HUES6 (cell line): Measurements from ENCODE around the gene ZHX3.
"Not testable (repeated sequence)": the region's sequence is repeated elsewhere in the genome, so short reads cannot be mapped to it uniquely, and the experiment has no call there.

Source experiments
- H3K27ac ChIP-seq: 2 replicates; pipeline ENCODE4 v1.7.0; 2013; ENCODE audit warnings: low read depth, mild to moderate bottlenecking, low read length, inconsistent platforms
- H3K27me3 ChIP-seq: 2 replicates; pipeline ENCODE4 v1.6.1; 2013; ENCODE audit warnings: low read length; ENCODE audit not compliant: control insufficient read depth, insufficient read depth
- H3K36me3 ChIP-seq: 2 replicates; pipeline ENCODE4 v1.6.1; 2013; ENCODE audit warnings: low read length; ENCODE audit not compliant: control insufficient read depth, insufficient read depth
- H3K4me1 ChIP-seq: 2 replicates; pipeline ENCODE4 v1.6.1; 2013; ENCODE audit warnings: low read length; ENCODE audit not compliant: control insufficient read depth, insufficient read depth
- H3K4me3 ChIP-seq: 2 replicates; pipeline ENCODE4 v1.5.1; 2013; ENCODE audit warnings: low read depth, low read length
- H3K9ac ChIP-seq: one replicate; pipeline ENCODE4 v1.6.1; 2013; ENCODE audit warnings: mild to moderate bottlenecking, low read length
- H3K9me3 ChIP-seq: 2 replicates; pipeline ENCODE4 v1.6.1; 2013; ENCODE audit warnings: low read depth, low read length; ENCODE audit not compliant: control insufficient read depth, insufficient read depth

The ZHX3 gene

DNA sequence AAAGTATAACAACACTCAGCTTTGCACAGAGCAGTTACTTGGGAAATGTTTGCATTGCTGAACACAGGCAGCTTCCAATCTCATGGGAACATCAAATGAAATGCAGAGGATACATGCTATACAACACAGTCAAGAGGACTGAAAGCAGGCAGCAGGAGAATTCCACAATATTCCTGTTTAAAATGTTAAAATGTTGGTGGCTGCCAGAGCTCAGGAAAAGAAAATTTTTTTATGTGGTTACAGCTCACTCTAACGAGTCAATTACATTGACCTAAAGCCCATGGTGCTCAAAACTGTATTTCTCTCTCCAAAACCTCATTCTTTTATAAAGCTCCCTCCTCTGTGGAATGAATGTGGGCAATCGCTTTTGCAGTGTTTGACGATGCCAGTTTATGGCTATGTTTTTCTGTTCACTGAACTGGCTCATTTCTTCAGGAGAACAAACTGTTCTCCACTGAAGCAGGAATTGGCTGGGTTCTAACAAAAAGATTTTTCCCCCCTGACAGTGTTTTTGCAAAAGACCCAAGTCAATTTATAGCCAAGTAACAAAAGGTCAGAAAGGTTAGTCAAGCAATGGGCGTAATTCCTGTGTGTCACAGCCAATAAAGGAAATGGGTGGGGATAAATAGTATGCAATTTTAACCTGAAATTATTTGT, 69.0 kb downstream of the ZHX3 start:
- no peak overlapping the region for H3K27ac ChIP-seq

GRCh38 chr20:41247523-41248367, 69.8 kb downstream of the ZHX3 start:
- no peak overlapping the region for H3K4me3 ChIP-seq
- H3K4me1 ChIP-seq = peaks cover 15% of the 10 kb centered on the region
- H3K36me3 ChIP-seq = no peaks in the 10 kb centered on the region
- H3K9ac ChIP-seq = no peak overlapping the region
- no peak overlapping the region for H3K27ac ChIP-seq
- H3K9me3 ChIP-seq = no peaks in the 10 kb centered on the region
- no peaks in the 10 kb centered on the region; the same call in 1 of the 2 replicates for H3K27me3 ChIP-seq

More for the DNA sequence above, 69.0 kb downstream of the ZHX3 start:
- Histone ChIP-seq H3K9ac (no peak overlapping the region), H3K36me3 (no peaks in the 10 kb centered on the region), H3K4me3 (no peak overlapping the region), H3K27me3 (no peaks in the 10 kb centered on the region; the same call in 1 of the 2 replicates), H3K4me1 (peaks cover 15% of the 10 kb centered on the region), H3K9me3 (no peaks in the 10 kb centered on the region)

DNA sequence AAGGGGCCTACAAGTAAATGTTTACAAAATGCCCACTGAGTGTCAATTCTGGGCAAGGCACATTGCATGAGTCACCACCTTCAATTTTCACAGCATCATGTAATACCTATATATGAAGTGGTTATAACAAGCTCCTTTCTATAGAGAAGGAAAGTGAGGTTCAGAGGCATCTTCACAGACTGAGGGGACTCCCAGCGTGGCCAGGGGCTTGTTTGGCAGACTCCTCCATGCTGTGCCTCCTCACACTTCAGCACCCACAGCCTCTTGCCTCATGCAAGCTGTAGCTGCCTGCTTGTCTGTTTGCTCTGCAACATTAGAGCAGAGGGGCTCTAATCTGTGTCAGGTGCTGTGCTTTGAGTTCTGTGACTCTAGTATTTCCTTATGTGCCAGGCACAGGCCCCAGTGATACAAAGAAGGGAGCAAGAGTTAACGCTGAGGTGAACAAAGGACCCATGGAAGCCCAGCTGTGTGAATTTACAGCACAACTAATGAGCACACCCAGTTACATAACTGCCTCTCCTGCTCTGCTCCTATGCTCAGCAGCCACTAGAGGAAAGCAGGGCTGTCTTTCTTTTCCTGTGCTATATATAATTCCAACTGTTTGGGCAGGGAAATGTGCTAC, 72.3 kb downstream of the ZHX3 start:
- Histone ChIP-seq H3K36me3 (no peaks in the 10 kb centered on the region), H3K9ac (no peak overlapping the region), H3K4me1 (peaks cover 15% of the 10 kb centered on the region), H3K9me3 (no peaks in the 10 kb centered on the region), H3K27ac (no peak overlapping the region), H3K4me3 (no peak overlapping the region), H3K27me3 (no peaks in the 10 kb centered on the region; the same call in 1 of the 2 replicates)

DNA sequence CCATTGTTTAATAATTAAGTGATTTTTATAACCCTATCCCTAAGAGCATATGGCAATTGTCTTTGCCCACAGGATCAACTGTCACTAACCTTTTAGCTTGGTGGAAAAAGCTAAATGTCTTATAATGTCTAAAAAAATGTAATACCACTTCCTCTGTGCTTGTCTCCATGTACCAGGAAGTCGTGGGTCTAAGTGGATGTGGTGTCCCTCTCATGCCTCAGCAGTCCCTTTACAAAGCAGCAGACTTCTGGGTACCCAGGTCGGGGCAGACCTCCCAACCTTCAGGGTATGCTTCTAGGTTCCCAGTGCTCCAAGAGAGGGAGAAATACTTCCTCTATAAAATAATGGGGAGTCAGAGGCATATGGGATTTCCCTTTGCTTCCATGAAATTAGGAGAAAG, 74.7 kb downstream of the ZHX3 start:
- Histone ChIP-seq H3K4me3 (no peak overlapping the region), H3K9ac (no peak overlapping the region), H3K36me3 (no peaks in the 10 kb centered on the region), H3K27me3 (no peaks in the 10 kb centered on the region; the same call in 1 of the 2 replicates), H3K27ac (no peak overlapping the region), H3K4me1 (peaks cover 12% of the 10 kb centered on the region), H3K9me3 (no peaks in the 10 kb centered on the region)

DNA sequence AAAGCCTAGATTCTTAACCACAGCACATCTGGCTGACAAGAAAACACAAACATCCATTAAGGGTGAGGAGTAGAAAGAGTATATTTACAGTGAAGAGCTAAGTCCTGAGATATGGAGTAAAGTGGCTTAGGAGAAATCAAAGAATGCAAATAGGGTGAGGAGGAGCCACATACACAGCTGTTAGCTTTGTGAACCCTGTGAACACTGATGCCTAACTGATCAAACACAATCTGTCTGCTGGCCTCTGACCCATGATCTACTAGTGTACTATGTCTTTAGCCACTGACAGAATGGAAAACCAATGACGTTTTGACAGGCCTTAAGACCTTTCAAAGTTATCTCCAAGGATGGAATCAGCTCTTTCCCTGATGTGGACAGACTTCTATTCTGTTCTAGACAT, 75.2 kb downstream of the ZHX3 start:
- Histone ChIP-seq H3K9me3 (no peaks in the 10 kb centered on the region), H3K27ac (no peak overlapping the region), H3K9ac (no peak overlapping the region), H3K27me3 (no peaks in the 10 kb centered on the region; the same call in 1 of the 2 replicates), H3K36me3 (no peaks in the 10 kb centered on the region), H3K4me3 (no peak overlapping the region), H3K4me1 (peaks cover 12% of the 10 kb centered on the region)

DNA sequence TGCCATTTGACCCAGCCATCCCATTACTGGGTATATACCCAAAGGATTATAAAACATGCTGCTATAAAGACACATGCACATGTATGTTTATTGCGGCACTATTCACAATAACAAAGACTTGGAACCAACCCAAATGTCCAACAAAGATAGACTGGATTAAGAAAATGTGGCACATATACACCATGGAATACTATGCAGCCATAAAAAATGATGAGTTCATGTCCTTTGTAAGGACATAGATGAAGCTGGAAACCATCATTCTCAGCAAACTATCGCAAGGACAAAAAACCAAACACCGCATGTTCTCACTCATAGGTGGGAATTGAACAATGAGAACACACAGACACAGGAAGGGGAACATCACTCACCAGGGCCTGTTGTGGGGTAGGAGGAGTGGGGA, 80.3 kb downstream of the ZHX3 start:
- not testable (repeated sequence) for H3K9me3 ChIP-seq, H3K36me3 ChIP-seq, H3K9ac ChIP-seq, H3K4me3 ChIP-seq, H3K4me1 ChIP-seq, H3K27me3 ChIP-seq, H3K27ac ChIP-seq

- H3K27ac ChIP-seq, H3K36me3 ChIP-seq, H3K9me3 ChIP-seq, H3K4me3 ChIP-seq, H3K27me3 ChIP-seq, H3K9ac ChIP-seq, H3K4me1 ChIP-seq: not testable (repeated sequence)
These were observed 80.7 kb downstream of the ZHX3 start for GRCh38 chr20:41236818-41237217.

DNA sequence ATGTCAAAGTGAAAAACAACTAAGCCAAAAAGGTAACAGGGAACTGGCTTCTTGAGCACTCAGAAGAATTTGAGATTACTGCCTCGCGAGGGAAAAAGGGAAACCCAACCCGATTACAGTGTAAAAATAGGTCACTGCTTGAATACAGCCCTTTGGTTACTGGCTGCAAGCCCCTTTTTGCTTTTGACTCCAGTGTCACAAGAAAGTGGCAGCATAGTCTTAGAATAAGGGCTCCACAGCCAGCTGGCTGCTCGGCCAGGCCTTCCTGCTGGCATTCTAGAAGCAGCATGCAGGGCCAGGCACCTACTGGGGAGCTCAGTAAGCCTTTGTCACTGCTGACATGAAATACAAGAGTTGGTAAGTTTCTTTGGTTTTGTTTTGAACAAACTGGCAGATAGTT, 83.0 kb downstream of the ZHX3 start:
- Histone ChIP-seq H3K27ac (no peak overlapping the region), H3K9ac (no peak overlapping the region), H3K27me3 (no peaks in the 10 kb centered on the region), H3K4me3 (no peak overlapping the region), H3K9me3 (no peaks in the 10 kb centered on the region), H3K4me1 (no peaks in the 10 kb centered on the region), H3K36me3 (no peaks in the 10 kb centered on the region)

- no peak overlapping the region for H3K4me3 ChIP-seq
- no peaks in the 10 kb centered on the region for H3K36me3 ChIP-seq
- H3K27me3 ChIP-seq = no peaks in the 10 kb centered on the region
- H3K9me3 ChIP-seq = no peaks in the 10 kb centered on the region
- no peak overlapping the region for H3K27ac ChIP-seq
- H3K4me1 ChIP-seq = no peaks in the 10 kb centered on the region
- H3K9ac ChIP-seq = no peak overlapping the region
These were observed 83.5 kb downstream of the ZHX3 start for GRCh38 chr20:41234041-41234440.

DNA sequence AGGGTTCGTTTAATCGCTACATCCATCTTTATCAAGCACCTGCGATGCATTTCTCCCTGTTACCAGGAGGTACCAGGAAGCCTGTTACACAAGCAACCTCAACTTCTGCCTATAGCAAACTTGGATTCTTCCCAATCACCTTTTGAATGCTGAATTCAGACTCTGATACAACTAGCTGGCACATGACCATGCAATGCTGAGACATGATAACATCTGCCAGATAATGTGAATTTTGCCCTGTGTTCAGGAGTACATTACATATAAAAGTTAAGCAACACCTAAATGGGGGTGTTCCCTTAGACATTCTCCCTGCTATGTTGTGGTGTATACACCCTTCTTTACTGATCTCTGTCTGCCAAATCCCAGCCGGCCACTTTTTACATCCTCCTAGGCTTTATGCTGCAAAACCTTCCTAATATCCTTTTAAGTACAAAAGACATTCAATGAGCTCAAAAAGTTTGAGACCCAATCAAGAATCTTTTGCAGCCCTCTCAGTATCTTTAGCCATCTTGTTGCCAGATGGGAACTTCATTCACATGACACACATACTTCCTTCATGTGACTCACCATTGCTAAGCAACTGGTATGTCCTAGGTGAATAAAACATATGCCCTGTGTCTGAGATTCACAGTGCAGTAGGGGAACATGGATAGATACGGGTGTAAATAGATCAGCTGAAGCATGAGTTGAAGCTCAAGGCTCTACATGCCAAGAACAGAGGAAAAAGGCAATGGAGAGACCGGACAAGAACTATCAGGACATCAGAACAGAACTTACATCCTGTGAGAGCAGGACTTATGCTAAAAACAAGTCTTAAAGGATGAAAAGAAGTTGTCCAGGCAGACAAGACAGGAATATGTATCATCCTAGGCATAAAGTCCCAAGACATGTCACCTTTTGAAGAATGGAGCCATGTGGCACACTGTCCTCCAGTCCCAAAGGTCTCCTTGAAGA, 84.3 kb downstream of the ZHX3 start:
- H3K4me1 ChIP-seq = no peaks in the 10 kb centered on the region
- H3K27me3 ChIP-seq = no peaks in the 10 kb centered on the region
- no peaks in the 10 kb centered on the region for H3K36me3 ChIP-seq
- no peak overlapping the region for H3K4me3 ChIP-seq
- H3K27ac ChIP-seq = no peak overlapping the region
- H3K9me3 ChIP-seq = no peaks in the 10 kb centered on the region
- H3K9ac ChIP-seq = no peak overlapping the region
